Loucy (cell line): Measurements from ENCODE around the gene THAP9.

Experiments
- CTCF ChIP-seq: fragments of 200-600 bp; sonication (generic); conservative IDR thresholded peaks from 2 replicates; pipeline ENCODE4 v1.5.1; 2014; ENCODE audit warnings: mild to moderate bottlenecking, antibody characterized with exemption, low read length
- EZH2phosphoT487 ChIP-seq: fragments of 200-600 bp; IDR thresholded peaks from 2 replicates; pipeline ENCODE4 v1.6.1; 2018; ENCODE audit warnings: antibody characterized with exemption, mild to moderate bottlenecking, moderate library complexity, borderline replicate concordance

GRCh38 chr4:82948647-82949204 lies 48.2 kb downstream of the THAP9 start:
- TF ChIP-seq CTCF, result no peak
- no peak for TF ChIP-seq EZH2phosphoT487
